Fibroblast of lung (primary cell): Measurements from ENCODE around the gene SFTPB.

Experiments used
- EZH2 ChIP-seq: IDR thresholded peaks from 2 replicates; pipeline ENCODE4 v1.5.1; 2012; ENCODE audit warnings: low read length, control low read depth, mild to moderate bottlenecking; ENCODE audit errors: missing control alignments
- TF ChIP-seq, protein P1 (sequence below), 2 donors: IDR thresholded peaks in 1 of 2; conservative IDR thresholded peaks in 1 of 2; 1 replicate in 1 of 2; 2 replicates in 1 of 2; pipeline ENCODE4 v1.5.1; 2011 to 2012; ENCODE audit warnings: low read length in 2 of 2, control low read depth in 1 of 2, inconsistent platforms in 1 of 2, low read depth in 1 of 2, mild to moderate bottlenecking in 1 of 2

DNA sequence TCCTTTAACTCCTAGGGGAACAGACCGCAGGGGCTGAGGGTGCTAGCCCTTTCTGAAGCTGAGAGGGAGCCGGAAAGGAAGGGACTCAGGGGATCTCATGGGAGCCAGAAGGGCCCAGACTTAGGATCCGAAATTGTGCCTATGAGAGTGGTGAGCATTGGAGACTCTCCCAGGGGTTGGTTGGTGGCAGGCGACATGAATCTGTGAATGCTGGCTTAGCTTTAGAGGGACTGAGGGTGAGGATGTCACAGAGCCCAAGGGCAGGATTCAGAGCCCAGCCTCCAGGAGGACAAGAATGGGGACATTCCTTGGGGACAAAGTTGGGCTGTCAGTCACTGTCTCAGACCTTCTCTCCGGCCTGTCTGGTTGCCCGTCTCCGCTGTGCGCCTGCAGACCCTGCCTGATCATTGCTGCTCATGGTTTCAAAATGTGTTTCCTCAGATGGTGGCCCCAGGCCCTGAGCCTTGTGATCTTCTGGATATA, 43.6 kb upstream of the SFTPB start:
- TF ChIP-seq, protein P1, sequence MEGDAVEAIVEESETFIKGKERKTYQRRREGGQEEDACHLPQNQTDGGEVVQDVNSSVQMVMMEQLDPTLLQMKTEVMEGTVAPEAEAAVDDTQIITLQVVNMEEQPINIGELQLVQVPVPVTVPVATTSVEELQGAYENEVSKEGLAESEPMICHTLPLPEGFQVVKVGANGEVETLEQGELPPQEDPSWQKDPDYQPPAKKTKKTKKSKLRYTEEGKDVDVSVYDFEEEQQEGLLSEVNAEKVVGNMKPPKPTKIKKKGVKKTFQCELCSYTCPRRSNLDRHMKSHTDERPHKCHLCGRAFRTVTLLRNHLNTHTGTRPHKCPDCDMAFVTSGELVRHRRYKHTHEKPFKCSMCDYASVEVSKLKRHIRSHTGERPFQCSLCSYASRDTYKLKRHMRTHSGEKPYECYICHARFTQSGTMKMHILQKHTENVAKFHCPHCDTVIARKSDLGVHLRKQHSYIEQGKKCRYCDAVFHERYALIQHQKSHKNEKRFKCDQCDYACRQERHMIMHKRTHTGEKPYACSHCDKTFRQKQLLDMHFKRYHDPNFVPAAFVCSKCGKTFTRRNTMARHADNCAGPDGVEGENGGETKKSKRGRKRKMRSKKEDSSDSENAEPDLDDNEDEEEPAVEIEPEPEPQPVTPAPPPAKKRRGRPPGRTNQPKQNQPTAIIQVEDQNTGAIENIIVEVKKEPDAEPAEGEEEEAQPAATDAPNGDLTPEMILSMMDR (conservative IDR thresholded peaks at IDR 0.05 in 1 of 2, IDR thresholded peaks at IDR 0.05 in 1 of 2; ENCODE audit: low read depth in 1 of 2, low read length in 2 of 2): no peak
- no peak for TF ChIP-seq EZH2
